HUES64 (cell line): ENCODE results near the gene PPP1R1B.

Source experiments
- H3K27ac ChIP-seq: 2 replicates; pipeline ENCODE4 v1.7.0; 2013; ENCODE audit warnings: low read depth, low read length, inconsistent platforms
- H3K27me3 ChIP-seq: 2 replicates; pipeline ENCODE4 v1.6.1; 2013; ENCODE audit warnings: mild to moderate bottlenecking, low read length; ENCODE audit not compliant: insufficient read depth
- H3K36me3 ChIP-seq: 2 replicates; pipeline ENCODE4 v1.6.1; 2013; ENCODE audit warnings: mild to moderate bottlenecking, low read length; ENCODE audit not compliant: insufficient read depth
- H3K4me1 ChIP-seq: 2 replicates; pipeline ENCODE4 v1.6.1; 2013; ENCODE audit warnings: mild to moderate bottlenecking, low read length, moderate library complexity; ENCODE audit not compliant: insufficient read depth
- H3K4me3 ChIP-seq: 2 replicates; pipeline ENCODE4 v1.5.1; 2013; ENCODE audit warnings: mild to moderate bottlenecking, low read length, moderate library complexity
- H3K9ac ChIP-seq: 2 replicates; pipeline ENCODE4 v1.6.1; 2013; ENCODE audit warnings: mild to moderate bottlenecking, low read depth, low read length
- H3K9me3 ChIP-seq: 2 replicates; pipeline ENCODE4 v1.6.1; 2013; ENCODE audit warnings: low read depth, low read length; ENCODE audit not compliant: insufficient read depth
- WGBS: fragments of 150-250, 120-280 bp; methylation state at CpG from one replicate; pipeline ENCODE4 v1.1.7; 2013; ENCODE audit warnings: missing lambda C conversion rate; 5-methylcytosine and 5-hydroxymethylcytosine counted together

The PPP1R1B gene

GRCh38 chr17:39666601-39667261 is 40.0 kb downstream of the PPP1R1B start:
- Histone ChIP-seq H3K9ac (no peak overlapping the region), H3K4me1 (peaks cover 21% of the 10 kb centered on the region), H3K36me3 (no peaks in the 10 kb centered on the region), H3K4me3 (peak overlapping the region; percentile 54; the same call in 1 of the 2 replicates), H3K27ac (no peak overlapping the region), H3K9me3 (no peaks in the 10 kb centered on the region), H3K27me3 (peaks cover 44% of the 10 kb centered on the region)
- WGBS, result 73% methylated on average over 11 of the region's 11 CpGs

DNA sequence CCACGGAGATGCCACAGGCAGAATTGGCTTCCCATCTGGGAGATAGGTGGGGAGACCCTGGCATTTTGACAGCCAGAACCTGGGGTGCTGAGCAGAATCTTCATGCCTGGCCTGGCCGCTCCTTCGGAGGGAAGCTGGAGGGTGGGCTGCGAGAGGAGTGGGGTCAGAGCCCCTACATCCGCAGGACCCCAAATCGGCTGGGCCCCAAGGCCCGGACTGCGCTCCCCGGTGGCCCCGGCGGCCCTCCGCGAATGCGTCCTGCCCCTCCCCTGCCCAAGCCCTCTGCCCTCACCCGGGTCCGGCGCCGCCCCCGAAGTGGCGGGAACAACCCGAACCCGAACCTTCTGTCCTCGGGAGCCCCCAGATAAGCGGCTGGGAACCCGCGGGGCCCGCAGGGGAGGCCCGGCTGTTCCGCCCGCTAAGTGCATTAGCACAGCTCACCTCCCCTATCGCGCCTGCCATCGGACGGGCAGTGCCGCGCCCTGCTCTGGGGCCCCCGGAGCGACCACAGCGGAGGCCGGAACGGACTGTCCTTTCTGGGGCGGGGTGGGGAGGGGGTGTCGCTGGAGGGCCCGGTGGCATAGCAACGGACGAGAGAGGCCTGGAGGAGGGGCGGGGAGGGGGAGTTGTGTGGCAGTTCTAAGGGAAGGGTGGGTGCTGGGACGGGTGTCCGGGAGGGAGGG is 40.7 kb downstream of the PPP1R1B start:
- no peaks in the 10 kb centered on the region for H3K9me3 ChIP-seq
- no peak overlapping the region for H3K9ac ChIP-seq
- peaks cover 21% of the 10 kb centered on the region for H3K4me1 ChIP-seq
- no peak overlapping the region for H3K27ac ChIP-seq
- H3K36me3 ChIP-seq, result no peaks in the 10 kb centered on the region
- WGBS, result 4% methylated on average over 49 of the region's 49 CpGs
- H3K4me3 ChIP-seq, result peak overlapping the region; percentile 54
- H3K27me3 ChIP-seq, result peaks cover 44% of the 10 kb centered on the region

DNA sequence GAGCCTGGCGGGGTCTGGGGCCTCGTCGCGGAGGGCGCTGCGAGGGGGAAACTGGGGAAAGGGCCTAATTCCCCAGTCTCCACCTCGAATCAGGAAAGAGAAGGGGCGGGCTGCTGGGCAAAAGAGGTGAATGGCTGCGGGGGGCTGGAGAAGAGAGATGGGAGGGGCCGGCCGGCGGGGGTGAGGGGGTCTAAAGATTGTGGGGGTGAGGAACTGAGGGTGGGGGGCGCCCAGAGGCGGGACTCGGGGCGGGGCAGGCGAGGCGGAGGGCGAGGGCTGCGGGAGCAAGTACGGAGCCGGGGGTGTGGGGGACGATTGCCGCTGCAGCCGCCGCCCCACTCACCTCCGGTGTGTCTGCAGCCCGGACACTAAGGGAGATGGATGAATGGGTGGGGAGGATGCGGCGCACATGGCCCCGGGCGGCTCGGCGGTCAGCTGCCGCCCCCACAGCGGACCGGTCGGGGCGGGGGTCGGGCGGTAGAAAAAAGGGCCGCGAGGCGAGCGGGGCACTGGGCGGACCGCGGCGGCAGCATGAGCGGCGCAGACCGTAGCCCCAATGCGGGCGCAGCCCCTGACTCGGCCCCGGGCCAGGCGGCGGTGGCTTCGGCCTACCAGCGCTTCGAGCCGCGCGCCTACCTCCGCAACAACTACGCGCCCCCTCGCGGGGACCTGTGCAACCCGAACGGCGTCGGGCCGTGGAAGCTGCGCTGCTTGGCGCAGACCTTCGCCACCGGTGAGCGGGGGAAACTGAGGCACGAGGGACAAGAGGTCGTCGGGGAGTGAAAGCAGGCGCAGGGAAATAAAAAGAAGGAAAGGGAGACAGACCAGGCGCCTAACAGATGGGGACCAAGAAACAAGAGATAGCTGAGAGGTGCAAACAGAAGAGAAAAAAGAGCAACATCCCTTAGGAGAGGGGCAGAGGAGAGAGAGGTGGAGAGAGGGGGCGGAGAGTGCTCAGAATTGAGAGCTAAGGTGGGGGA is 41.5 kb downstream of the PPP1R1B start, which contains the start of gene PNMT:
Gene PNMT, plus strand, starts transcription at position 509 of the 980 bp plus-strand sequence. Its CDS starts 23 bp downstream, at position 532.
- Histone ChIP-seq H3K27ac (no peak within 1 kb of the TSS), H3K27me3 (peaks cover 44% of the 10 kb centered on the region), H3K4me1 (peaks cover 17% of the 10 kb centered on the region), H3K9me3 (no peaks in the 10 kb centered on the region), H3K4me3 (peak within 1 kb of the TSS; percentile 54), H3K9ac (peak within 1 kb of the TSS; percentile 55; the same call in 1 of the 2 replicates), H3K36me3 (no peaks in the 10 kb centered on the region)
- 2% methylated on average over 85 of the region's 85 CpGs for WGBS

GRCh38 chr17:39669897-39670735 is 43.4 kb downstream of the PPP1R1B start:
- 93% methylated on average over 23 of the region's 23 CpGs for WGBS
- H3K4me1 ChIP-seq, result 0 out of 2 replicates have a peak, but pooled peaks cover under 1% of the 10 kb centered on the region

GRCh38 chr17:39670746-39671145 is 44.0 kb downstream of the PPP1R1B start:
- WGBS, result 78% methylated on average over 4 of the region's 4 CpGs

More at GRCh38 chr17:39669897-39670735, 43.4 kb downstream of the PPP1R1B start:
- no peak overlapping the region for H3K4me3 ChIP-seq
- H3K27me3 ChIP-seq, result peaks cover 44% of the 10 kb centered on the region
- no peak overlapping the region for H3K27ac ChIP-seq
- H3K36me3 ChIP-seq, result no peaks in the 10 kb centered on the region
- H3K9ac ChIP-seq, result no peak overlapping the region
- H3K9me3 ChIP-seq, result no peaks in the 10 kb centered on the region

DNA sequence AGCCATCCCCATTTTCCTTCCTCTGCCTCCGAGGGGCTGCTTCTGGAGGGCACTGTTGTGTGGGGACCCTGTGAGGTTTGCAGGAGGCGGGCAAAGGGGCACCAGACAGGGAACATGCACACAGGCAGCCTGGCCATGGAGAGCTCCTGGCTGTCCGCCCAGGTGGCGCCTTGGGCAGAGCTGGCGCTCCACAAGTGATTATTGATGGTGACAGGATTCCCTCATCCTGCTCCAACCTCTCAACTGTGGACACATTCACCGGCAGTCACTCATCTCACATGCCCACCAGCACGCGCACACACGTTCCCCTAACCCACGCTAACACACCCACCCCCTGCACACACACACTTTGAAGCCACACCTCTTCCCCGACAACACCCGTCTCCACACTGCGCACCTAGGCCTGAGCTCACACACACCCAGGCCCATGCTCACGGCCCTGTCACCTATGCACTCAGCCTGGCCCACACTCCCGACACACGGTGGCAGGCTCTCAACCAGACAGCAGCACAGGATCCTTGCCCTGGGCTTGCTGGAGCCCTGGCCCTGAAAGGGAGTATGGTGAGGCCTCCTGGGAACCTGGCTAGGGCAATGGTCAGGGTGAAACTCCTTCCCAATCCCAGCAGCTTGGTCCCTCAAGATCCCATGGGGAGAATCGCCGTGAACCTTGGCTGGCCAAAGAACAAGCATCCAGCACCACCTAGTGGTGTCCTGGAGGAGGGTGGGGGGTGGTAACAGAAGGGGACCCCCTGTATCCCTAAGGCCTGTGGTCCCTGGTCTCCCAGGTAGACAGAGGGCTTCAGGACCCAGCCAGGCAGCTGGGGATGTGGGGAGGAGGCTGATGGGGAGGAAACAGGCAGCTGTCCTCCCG is 45.1 kb downstream of the PPP1R1B start:
- Histone ChIP-seq H3K36me3 (peaks cover 5% of the 10 kb centered on the region; the same call in 1 of the 2 replicates), H3K27ac (no peak overlapping the region), H3K9me3 (no peaks in the 10 kb centered on the region), H3K27me3 (peaks cover 30% of the 10 kb centered on the region), H3K4me3 (no peak overlapping the region), H3K4me1 (no peaks in the 10 kb centered on the region), H3K9ac (no peak overlapping the region)
- 78% methylated on average over 19 of the region's 19 CpGs for WGBS

More at GRCh38 chr17:39670746-39671145, 44.0 kb downstream of the PPP1R1B start:
- Histone ChIP-seq H3K9ac (no peak overlapping the region), H3K4me3 (no peak overlapping the region), H3K9me3 (no peaks in the 10 kb centered on the region), H3K36me3 (no peaks in the 10 kb centered on the region), H3K27ac (no peak overlapping the region), H3K27me3 (peaks cover 41% of the 10 kb centered on the region), H3K4me1 (no peaks in the 10 kb centered on the region)

DNA sequence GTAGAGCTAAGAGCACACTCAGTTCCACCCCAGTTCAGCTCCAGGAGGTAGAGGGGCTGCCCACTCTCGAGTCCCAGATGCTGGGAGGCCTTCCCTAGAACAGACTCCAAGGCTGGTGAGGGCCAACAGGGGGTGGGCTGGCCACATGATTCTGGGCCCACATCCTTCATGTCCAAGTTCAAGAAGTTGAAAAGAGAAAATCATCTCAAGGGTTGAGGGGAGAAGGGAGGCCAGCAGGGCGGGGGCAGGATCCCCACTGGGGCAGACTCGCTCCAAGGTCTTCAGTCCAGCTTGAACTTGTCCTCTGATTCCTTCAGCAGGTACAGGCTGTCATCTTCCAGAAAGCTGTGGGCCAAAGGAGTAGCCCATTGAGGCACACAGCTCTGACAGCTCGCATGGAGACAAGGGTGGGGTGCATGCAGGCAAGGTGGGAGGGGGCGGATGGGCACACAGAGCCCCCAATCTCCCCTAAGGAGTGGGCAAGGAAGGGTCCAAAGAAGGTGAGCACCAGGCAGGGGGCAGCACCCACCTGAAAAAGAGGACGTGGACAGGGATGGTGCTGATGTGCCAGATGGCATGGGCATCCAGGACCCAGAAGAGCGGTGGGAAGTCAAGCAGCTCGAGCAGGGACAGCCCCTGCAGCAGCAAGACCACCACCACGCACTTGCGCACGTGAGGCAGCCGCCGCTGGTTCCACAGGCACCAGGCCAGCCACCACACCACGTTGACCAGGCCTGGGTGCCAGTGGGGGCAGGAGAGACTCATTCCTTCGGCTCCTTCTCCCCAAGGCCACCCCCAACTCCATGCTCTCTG is 46.0 kb downstream of the PPP1R1B start:
- Histone ChIP-seq H3K27me3 (peaks cover 22% of the 10 kb centered on the region), H3K4me3 (no peak overlapping the region), H3K9ac (no peak overlapping the region), H3K27ac (no peak overlapping the region), H3K4me1 (no peaks in the 10 kb centered on the region), H3K36me3 (peaks cover 7% of the 10 kb centered on the region; the same call in 1 of the 2 replicates), H3K9me3 (no peaks in the 10 kb centered on the region)
- WGBS, result 91% methylated on average over 15 of the region's 15 CpGs

DNA sequence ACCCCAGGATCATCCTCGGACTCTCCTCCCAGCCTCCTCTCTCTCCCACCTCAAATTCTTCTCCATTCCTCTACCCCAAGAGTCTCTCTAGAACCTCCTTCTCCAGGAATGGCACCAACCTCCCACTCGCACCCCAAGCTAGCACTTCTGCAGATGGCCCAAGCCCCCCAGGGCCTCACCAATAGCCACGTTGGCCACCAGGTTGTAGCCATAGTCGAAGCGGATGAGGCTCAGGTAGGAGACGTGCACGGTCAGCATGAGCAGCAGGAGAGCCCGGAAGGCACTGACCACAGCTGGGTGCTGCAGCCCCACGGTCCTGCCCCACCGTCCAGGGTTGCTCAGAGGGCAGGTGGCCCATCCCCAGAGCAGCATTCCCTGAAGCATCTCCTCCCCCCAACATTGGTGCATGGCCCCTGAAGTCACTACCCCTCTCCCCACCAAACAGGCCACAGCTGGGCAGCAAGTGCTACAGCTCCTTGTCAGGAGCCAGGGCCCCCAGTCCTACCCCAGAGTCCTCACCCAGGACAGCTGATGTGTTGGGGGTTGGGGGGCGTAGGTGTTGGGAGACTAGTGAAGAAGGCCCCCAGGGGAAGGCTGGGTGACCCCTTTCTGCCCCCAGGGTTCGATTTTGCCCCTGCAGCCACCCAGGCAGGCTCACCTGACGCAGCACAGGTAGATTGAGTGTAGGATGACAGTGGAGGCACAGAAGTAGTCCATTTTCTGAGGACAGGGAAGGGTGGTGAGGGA is 46.8 kb downstream of the PPP1R1B start:
- Histone ChIP-seq H3K9ac (no peak overlapping the region), H3K27me3 (peaks cover 14% of the 10 kb centered on the region), H3K27ac (no peak overlapping the region), H3K4me3 (no peak overlapping the region), H3K36me3 (peaks cover 7% of the 10 kb centered on the region; the same call in 1 of the 2 replicates), H3K4me1 (no peaks in the 10 kb centered on the region; the same call in 1 of the 2 replicates), H3K9me3 (no peaks in the 10 kb centered on the region)
- 83% methylated on average over 13 of the region's 13 CpGs for WGBS
